NCI-H460 (cell line): ENCODE measurements around the gene CDH4. TPM values are rescaled to one million over a fixed set of nuclear protein-coding genes. Genes with fewer than 3 reads are reported as not detected.
"Not testable (repeated sequence)": the region's sequence is repeated elsewhere in the genome, so short reads cannot be mapped to it uniquely, and the experiment has no call there.

Source experiments
- DNase-seq: peaks from one replicate; pipeline ENCODE4 v3.0.0-alpha.2; 2016; ENCODE audit warnings: low read depth; ENCODE audit errors: extremely low read depth
- total RNA-seq: library from RNA; depleted of rRNA; stranded (reverse); fragments of >200 nt; shearing (Covaris generic); gene quantifications from 2 replicates; pipeline ENCODE4 v1.2.3, GENCODE V29; 2014

The CDH4 gene
- total RNA-seq, 1 experiment from 2014 or later = not detected

DNA sequence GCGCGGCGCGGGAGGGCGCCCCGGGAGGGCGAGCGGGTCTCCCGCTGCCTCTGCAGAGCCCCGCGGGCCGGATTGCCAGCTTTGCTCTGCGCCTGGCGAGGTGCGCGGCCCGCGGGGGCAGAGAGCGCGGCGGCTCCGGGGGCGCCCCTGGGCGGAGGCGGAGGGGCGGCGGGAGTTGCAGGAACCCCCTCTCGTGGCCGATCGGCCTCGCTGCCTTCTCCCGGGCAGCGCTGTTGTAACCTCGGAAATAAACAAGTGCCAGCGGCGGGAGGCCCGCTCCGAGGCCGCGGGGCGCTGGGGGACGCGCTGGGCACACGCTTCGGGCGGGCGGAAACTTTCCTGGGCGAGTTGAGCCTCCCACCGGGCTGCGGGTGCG, 1.2 kb downstream of the CDH4 start:
- no peak for DNase-seq

GRCh38 chr20:61253640-61254511, 1.8 kb downstream of the CDH4 start:
- no peak for DNase-seq

DNA sequence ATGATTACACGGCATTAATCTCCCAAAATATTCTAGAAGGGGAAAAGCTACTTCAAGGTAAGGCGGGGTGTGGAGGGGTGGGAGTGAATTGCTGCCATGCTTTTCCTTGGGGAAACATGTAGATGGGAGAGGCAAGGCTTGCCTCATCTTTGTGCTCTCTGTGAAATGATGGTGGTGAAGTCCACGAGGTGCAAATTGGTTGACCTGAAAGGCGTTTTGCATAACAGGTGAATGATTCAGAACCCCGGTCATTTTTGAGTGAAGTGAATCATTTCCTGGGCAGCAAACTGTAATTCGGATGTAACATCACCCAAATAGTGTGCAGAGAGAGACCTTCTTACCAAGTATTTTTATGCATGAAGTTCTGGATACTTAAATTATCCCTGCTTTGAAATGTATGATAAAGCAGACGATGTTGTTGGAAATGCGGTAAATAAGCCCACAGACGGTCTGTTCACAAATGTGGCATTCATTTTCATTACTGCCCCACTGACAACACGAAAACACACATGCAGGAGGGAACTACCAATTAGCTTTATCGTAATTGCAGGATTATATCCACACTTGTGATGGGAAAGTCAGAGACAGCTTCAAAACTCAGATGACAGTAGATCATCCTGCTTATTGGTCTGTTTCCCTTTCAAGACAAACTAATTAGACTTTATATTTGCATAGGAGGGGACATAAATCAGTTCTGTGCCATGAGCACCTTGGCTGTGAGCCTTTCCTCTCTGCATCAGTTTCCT, 3.0 kb downstream of the CDH4 start:
- DNase-seq = no peak

GRCh38 chr20:61256365-61256764, 4.3 kb downstream of the CDH4 start:
- no peak for DNase-seq

DNA sequence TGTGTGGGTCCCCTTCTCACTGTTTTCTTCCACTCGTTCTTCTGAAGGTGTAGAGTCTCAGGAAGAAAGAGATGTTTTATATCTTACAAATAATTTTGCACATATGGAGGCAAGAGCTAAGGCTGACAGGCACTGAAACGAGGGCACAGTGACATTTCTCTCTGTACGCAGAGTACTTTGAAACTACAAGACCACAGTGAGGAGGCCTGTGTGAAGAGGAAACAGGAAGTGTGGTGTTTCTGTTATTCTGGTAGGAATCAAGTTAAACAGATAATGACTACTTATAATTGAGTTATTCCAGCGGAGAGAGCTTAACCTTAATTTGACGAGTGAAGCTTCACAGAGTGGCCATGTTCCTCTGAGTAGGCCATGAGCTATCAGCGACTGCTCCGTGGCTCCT, 4.8 kb downstream of the CDH4 start:
- DNase-seq = no peak

GRCh38 chr20:61257611-61258010, 5.5 kb downstream of the CDH4 start:
- DNase-seq = no peak

- DNase-seq = no peak
Observed at GRCh38 chr20:61259741-61260140, 7.7 kb downstream of the CDH4 start.

GRCh38 chr20:61260905-61261304, 8.8 kb downstream of the CDH4 start:
- DNase-seq = no peak

DNA sequence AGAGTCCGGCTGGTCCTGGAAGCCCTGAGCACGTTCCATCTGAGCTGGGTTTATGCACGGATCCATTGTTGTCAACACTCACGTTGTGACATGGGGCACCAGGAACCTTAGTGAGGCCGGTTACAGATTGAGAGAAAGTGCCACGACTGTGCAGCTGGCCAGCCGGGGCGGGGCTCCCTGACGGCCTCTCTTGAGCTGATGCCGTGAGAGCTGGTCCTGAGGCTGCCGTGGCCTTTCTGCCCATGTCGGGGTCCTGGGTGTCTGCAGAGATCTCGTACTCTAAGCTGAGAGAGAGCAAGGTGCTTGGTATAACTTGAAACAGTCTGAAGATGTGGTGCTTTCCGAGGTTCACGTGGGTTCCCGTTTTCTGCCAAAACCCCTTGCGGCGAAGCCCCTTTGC, 10.0 kb downstream of the CDH4 start:
- DNase-seq = no peak

DNA sequence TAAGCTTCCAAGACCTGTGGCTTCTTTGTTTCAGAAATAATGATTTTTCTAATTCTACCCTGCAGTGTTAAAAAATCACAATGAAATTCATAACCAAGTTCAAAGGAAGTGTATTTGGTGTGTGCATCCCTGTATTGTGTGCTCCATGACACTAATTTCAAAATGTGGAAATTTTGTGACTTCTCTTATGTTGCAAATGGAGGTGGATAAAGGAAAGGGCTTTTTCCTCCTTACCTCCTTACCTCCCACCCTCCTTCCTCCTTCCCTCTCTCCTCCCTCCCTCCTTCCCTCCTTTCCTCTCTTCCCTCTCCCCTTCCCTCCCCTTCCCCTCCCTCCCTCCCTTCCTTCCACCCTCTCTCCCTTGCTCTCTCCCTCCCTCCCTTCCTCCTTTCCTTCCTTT, 10.5 kb downstream of the CDH4 start:
- no peak for DNase-seq

DNA sequence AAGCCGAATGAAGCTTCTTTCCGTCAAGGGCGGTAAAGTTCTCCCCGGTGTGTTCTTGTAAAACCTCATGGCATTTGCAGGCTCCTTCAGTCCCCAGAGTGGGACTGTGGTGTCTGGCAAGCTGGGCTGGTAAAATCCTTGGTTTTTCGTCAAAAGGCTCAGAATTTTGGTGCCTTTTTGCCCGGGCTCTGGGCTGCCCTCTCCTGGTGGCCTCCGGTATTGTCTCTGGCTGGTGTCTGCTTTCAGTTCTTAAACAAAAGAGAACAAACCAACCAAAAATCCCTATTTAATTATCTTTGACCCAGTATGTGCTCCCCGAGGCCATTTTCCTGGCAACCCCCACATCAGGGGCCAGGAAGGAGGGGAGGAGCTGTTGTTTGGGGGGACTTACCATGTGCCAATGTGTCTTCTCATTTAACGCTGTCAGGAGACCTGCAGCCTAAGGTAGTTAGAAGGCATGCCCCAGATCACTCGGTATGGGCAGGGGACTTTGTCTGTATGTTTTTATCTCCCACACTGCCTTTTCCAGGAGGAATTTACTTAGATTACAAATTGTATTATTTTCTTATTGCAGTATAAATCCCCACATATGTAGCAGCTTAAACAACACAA, 11.1 kb downstream of the CDH4 start:
- peak; percentile 3 for DNase-seq

DNA sequence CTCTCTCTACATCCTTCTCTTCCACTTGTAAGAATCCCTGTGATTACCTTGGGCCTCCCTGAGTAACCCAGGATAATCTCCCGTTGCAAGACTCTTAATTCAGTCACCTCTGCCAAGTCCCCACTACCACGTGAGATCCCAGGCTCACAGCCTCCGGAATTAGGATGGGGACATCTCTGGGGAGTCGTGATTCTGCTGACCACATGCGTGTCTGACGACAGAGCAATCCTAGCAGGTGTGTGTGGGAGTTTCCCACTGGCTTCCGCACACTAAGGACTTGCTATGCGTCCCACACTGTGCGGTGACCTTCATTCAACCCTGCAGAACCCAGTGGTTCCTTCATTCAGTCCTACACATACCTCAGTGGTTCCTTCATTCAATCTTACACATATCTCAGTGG, 11.9 kb downstream of the CDH4 start:
- DNase-seq = no peak

DNA sequence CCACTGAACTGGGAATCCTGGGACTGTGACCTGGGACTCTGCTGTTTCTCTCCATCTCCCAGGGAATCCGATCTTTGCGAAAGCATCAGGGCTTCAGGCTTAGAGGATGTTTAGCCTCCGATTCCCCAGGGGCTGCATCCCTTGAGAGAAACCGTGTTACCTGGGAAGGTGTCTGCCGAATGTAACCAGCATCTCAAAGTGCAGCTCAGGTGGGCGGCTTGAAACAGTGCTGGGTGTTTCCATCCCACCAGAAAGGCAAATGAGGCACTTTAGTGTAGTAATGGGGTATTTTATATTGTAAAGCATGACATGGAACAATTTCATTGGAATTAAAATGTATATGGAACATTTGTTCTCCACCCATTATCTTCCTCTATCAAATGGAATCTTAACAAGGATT, 15.2 kb downstream of the CDH4 start:
- no peak for DNase-seq

GRCh38 chr20:61268024-61268423, 16.0 kb downstream of the CDH4 start:
- no peak for DNase-seq

GRCh38 chr20:61271312-61272231, 19.5 kb downstream of the CDH4 start:
- DNase-seq = no peak

DNA sequence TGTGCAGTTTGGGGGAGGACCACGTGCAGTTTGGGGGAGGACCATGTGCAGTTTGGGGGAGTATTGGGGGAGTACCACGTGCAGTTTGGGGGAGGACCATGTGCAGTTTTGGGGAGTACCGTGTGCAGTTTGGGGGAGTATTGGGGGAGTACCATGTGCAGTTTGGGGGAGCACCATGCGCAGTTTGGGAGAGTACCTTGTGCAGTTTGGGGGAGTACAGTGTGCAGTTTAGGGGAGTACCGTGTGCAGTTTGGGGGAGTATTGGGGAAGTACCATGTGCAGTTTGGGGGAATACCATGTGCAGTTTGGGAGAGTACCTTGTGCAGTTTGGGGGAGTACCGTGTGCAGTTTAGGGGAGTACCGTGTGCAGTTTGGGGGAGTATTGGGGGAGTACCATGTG, 21.0 kb downstream of the CDH4 start:
- not testable (repeated sequence) for DNase-seq

- DNase-seq = not testable (repeated sequence)
Observed at GRCh38 chr20:61273666-61274065, 21.6 kb downstream of the CDH4 start.

DNA sequence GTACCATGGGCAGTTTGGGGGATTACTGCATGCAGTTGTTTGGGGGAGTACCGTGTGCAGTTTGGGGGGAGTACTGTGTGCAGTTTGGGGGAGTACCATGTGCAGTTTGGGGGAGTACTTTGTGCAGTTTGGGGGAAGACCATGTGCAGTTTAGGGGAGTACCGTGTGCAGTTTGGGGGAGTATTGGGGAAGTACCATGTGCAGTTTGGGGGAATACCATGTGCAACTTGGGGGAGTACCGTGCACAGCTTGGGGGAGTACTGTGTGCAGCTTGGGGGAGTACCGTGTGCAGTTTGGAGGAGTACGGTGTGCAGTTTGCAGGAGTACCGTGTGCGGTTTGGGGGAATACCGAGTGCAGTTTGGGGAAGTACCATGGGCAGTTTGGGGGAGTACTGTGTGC, 22.3 kb downstream of the CDH4 start:
- DNase-seq = no peak

- DNase-seq = no peak
Observed at GRCh38 chr20:61278296-61278695, 26.2 kb downstream of the CDH4 start.

- no peak for DNase-seq
Observed at GRCh38 chr20:61279621-61280150, 27.6 kb downstream of the CDH4 start.
